MCF 10A (cell line): Measurements from ENCODE around the gene NPC1. TPM values are rescaled to one million over a fixed set of nuclear protein-coding genes. Genes with fewer than 3 reads are reported as not detected.

Experiments
- BruUV-seq: library from RNA; stranded (reverse); fragments of 400-500 nt; replicated peaks from 2 replicates; lab custom pipeline; 2021; lab: Mats Ljungman, UMichigan
- CTCF ChIA-PET: fragments of 300-600 bp; sonication (Branson Sonifier 250); formaldehyde crosslinking; extraction: SDS; loops from one replicate; lab custom pipeline; 2021; ENCODE audit warnings: antibody characterized with exemption, inconsistent platforms; lab: Yijun Ruan, JAX
- POLR2A ChIA-PET: fragments of 300-600, 350-650 bp; sonication (Branson Sonifier 250); formaldehyde crosslinking; extraction: SDS; loops from one replicate; lab custom pipeline; 2020; ENCODE audit warnings: antibody characterized with exemption, inconsistent platforms; lab: Yijun Ruan, JAX
- DNase-seq: peaks from one replicate; pipeline ENCODE4 v3.0.0-alpha.2; 2018; ENCODE audit not compliant: unreplicated experiment
- H3K27ac Mint-ChIP-seq: one replicate; pipeline ENCODE4 v1.8.0; 2022; ENCODE audit warnings: mild to moderate bottlenecking, low read depth, mixed read lengths; ENCODE audit not compliant: unreplicated experiment
- H3K27me3 Mint-ChIP-seq: one replicate; pipeline ENCODE4 v1.8.0; 2022; ENCODE audit warnings: mixed read lengths; ENCODE audit not compliant: insufficient read depth, unreplicated experiment
- H3K36me3 Mint-ChIP-seq: one replicate; pipeline ENCODE4 v1.8.0; 2022; ENCODE audit warnings: mild to moderate bottlenecking, moderate library complexity, mixed read lengths; ENCODE audit not compliant: insufficient read depth, unreplicated experiment
- H3K4me1 Mint-ChIP-seq: one replicate; pipeline ENCODE4 v1.8.0; 2022; ENCODE audit warnings: mixed read lengths; ENCODE audit not compliant: insufficient read depth, unreplicated experiment
- H3K4me3 Mint-ChIP-seq: one replicate; pipeline ENCODE4 v1.8.0; 2022; ENCODE audit warnings: mild to moderate bottlenecking, moderate library complexity, mixed read lengths; ENCODE audit not compliant: unreplicated experiment
- H3K9me3 Mint-ChIP-seq: one replicate; pipeline ENCODE4 v1.8.0; 2022; ENCODE audit warnings: mixed read lengths; ENCODE audit not compliant: unreplicated experiment
- CTCF ChIP-seq: fragments of 200-600 bp; IDR thresholded peaks from one replicate; pipeline ENCODE4 v1.8.0; 2022; ENCODE audit warnings: antibody characterized with exemption, mild to moderate bottlenecking; ENCODE audit not compliant: unreplicated experiment
- intact Hi-C: fragments of 100-400 bp; cut with micrococcal nuclease; formaldehyde crosslinking; loops from 2 replicates; pipeline ENCODE4 v1.14.1; 2022
- total RNA-seq: library from RNA; stranded (reverse); gene quantifications from 2 replicates; pipeline ENCODE4 v1.2.3, GENCODE V29; 2022

Gene NPC1
- total RNA-seq, 1 experiment from 2014 or later: 60.4 TPM

- H3K36me3 Mint-ChIP-seq: peaks cover 95% of the 10 kb centered on the region
- ChIA-PET CTCF (interaction anchor here (0.5 to 1.7 kb wide), 4 partner anchors 52 to 518 kb away, joined by 3 to 7 read pairs (median 4); no protein-coding TSS in a partner anchor), POLR2A (interaction anchor here (1.5 to 1.7 kb wide), 2 partner anchors 12 to 24 kb away, joined by 3 to 6 read pairs; no protein-coding TSS in a partner anchor)
- no peak for TF ChIP-seq CTCF
- H3K27me3 Mint-ChIP-seq: no peaks in the 10 kb centered on the region
- intact Hi-C loops: loop anchor here (2.0 kb wide), 1 partner anchor 58 kb away; the partner anchor contains the start of gene NPC1
- H3K4me3 Mint-ChIP-seq: no peak overlapping the region
- H3K9me3 Mint-ChIP-seq: no peaks in the 10 kb centered on the region
- DNase-seq: peak; percentile 88
- peak overlapping the region; percentile 37 for H3K27ac Mint-ChIP-seq
- BruUV-seq: no TSS peak
- peaks cover 17% of the 10 kb centered on the region for H3K4me1 Mint-ChIP-seq
These were observed 57.5 kb downstream of the NPC1 start for GRCh38 chr18:23528580-23529472.

- Mint-ChIP-seq H3K27me3 (no peaks in the 10 kb centered on the region), H3K36me3 (peaks cover 90% of the 10 kb centered on the region)
- CTCF ChIA-PET: interaction anchor here (0.7 to 1.0 kb wide), 3 partner anchors 10 to 30 kb away, joined by 3 read pairs; no protein-coding TSS in a partner anchor
These were observed 59.7 kb downstream of the NPC1 start for GRCh38 chr18:23526501-23527063.

GRCh38 chr18:23524213-23524707, 62.0 kb downstream of the NPC1 start:
- ChIA-PET CTCF (interaction anchor here (0.8 to 1.6 kb wide), 3 partner anchors 8 to 23 kb away, joined by 3 to 4 read pairs (median 4); no protein-coding TSS in a partner anchor), POLR2A (no interaction called here)
- no TSS peak for BruUV-seq
- no peaks in the 10 kb centered on the region for H3K9me3 Mint-ChIP-seq
- H3K27ac Mint-ChIP-seq: peak overlapping the region; percentile 76
- H3K27me3 Mint-ChIP-seq: no peaks in the 10 kb centered on the region
- no peak for DNase-seq
- peaks cover 10% of the 10 kb centered on the region for H3K4me1 Mint-ChIP-seq
- peaks cover 92% of the 10 kb centered on the region for H3K36me3 Mint-ChIP-seq
- H3K4me3 Mint-ChIP-seq: no peak overlapping the region
- no peak for TF ChIP-seq CTCF
- intact Hi-C loops: no loop called here

More at GRCh38 chr18:23526501-23527063, 59.7 kb downstream of the NPC1 start:
- H3K4me1 Mint-ChIP-seq: peaks cover 20% of the 10 kb centered on the region
- no peak overlapping the region for H3K4me3 Mint-ChIP-seq
- intact Hi-C loops: no loop called here
- no peak overlapping the region for H3K27ac Mint-ChIP-seq
- no peak for DNase-seq
- POLR2A ChIA-PET: no interaction called here
- no TSS peak for BruUV-seq
- H3K9me3 Mint-ChIP-seq: no peaks in the 10 kb centered on the region
- TF ChIP-seq CTCF: no peak
